Measurements from ENCODE around the gene U2AF2. TPM values are rescaled to one million over a fixed set of nuclear protein-coding genes. Genes with fewer than 3 reads are reported as not detected.

Gene U2AF2
- total and polyA plus RNA-seq, 2 of the 8 experiments (the other 6 are each of a cell fraction or from before 2014, with no cell fraction given): 162 to 252 TPM

- H3K4ac ChIP-seq (replicated peaks; ENCODE audit: insufficient read length, low read depth, low read length): no peak overlapping the region
- H4K5ac ChIP-seq (ENCODE audit: insufficient read length, low read depth, low read length): no peak overlapping the region
- no peaks in the 10 kb centered on the region for H3K27me3 ChIP-seq (replicated peaks in 1 of 4; ENCODE audit: control insufficient read depth in 3 of 4, extremely low read depth in 1 of 4, insufficient read depth in 3 of 4, low read length in 3 of 4)
- peaks cover 14 to 24% (median 22%) of the 10 kb centered on the region in 4 experiments for H3K36me3 ChIP-seq (ENCODE audit: control insufficient read depth in 2 of 4, insufficient read depth in 4 of 4, low read length in 3 of 4)
- no peak overlapping the region for H2BK5ac ChIP-seq (ENCODE audit: low read depth, low read length)
- peaks cover 17% of the 10 kb centered on the region for H3K79me1 ChIP-seq (ENCODE audit: low read depth, low read length)
- DNase-seq (ENCODE audit: low read depth in 1 of 2, low spot score in 2 of 2) (no peak), FAIRE-seq (no peak)
- peak overlapping the region in 3 of 4 experiments; percentile 38 to 51 (median 50); a peak in 6 of 7 replicates for H3K9ac ChIP-seq (replicated peaks in 1 of 4; ENCODE audit: extremely low read depth in 1 of 4, low read depth in 3 of 4, low read length in 3 of 4)
- peak overlapping the region; percentile 58 to 63 for H3K4me2 ChIP-seq (ENCODE audit: insufficient read depth in 1 of 2, low read depth in 2 of 2, low read length in 2 of 2)
- no peak overlapping the region for H2AK5ac ChIP-seq (ENCODE audit: low read depth, low read length)
- H3K27ac ChIP-seq (ENCODE audit: low read depth, low read length): no peak overlapping the region
- 36% methylated on average over 15 of the region's 17 CpGs; no CpG with 5 or more reads in 1 of the 2 experiments for WGBS, 2 experiments (ENCODE audit: extremely low coverage in 1 of 2, insufficient coverage in 1 of 2, insufficient read length in 1 of 2, insufficient replicate concordance in 2 of 2, low coverage in 1 of 2, low lambda C conversion rate in 2 of 2, missing lambda C conversion rate in 1 of 2)
- no peak overlapping the region for H3K56ac ChIP-seq (replicated peaks; ENCODE audit: insufficient read length, low read depth, low read length)
- peak overlapping the region; percentile 83 to 95 (median 92) for H3K4me3 ChIP-seq (ENCODE audit: extremely low read depth in 1 of 4, insufficient read depth in 2 of 4, low read depth in 3 of 4, low read length in 4 of 4)
- H4K8ac ChIP-seq (ENCODE audit: extremely low read depth, insufficient read depth, low read length): no peak overlapping the region
- no peak overlapping the region for H2BK15ac ChIP-seq (ENCODE audit: low read length)
- peaks cover 5% of the 10 kb centered on the region; the same call in 1 of the 2 replicates for H3K23me2 ChIP-seq (ENCODE audit: low read depth, low read length)
- H4K20me1 ChIP-seq (replicated peaks in 1 of 2; ENCODE audit: control insufficient read depth in 1 of 2, insufficient read depth in 2 of 2, low read length in 2 of 2): peaks cover 20 to 36% of the 10 kb centered on the region in 2 experiments
- H3K79me2 ChIP-seq (ENCODE audit: control insufficient read depth in 1 of 2, insufficient read depth in 2 of 2, low read length in 2 of 2): peaks cover 21 to 70% of the 10 kb centered on the region in 2 experiments
- TF ChIP-seq SP1 (IDR thresholded peaks at IDR 0.05; ENCODE audit: low read depth, low read length) (0 out of 2 replicates have a peak, but pooled peaks have one; percentile 14), EGR1 (IDR thresholded peaks at IDR 0.05; ENCODE audit: borderline replicate concordance, low read depth, low read length) (no peak)
- CTCF ChIA-PET (ENCODE audit: partially characterized antibody): interaction anchor here (0.6 kb wide), 1 partner anchor 25 kb away, joined by 3 read pairs; no protein-coding TSS in a partner anchor
- no peak overlapping the region for H3K18ac ChIP-seq (ENCODE audit: extremely low read depth, low read length)
- no peak overlapping the region for H2BK12ac ChIP-seq (ENCODE audit: low read depth, low read length)
- peaks cover 0 to 11% (median 6%) of the 10 kb centered on the region in 4 experiments; a peak in 5 of 7 replicates for H3K4me1 ChIP-seq (replicated peaks in 1 of 4; ENCODE audit: control insufficient read depth in 3 of 4, insufficient read depth in 4 of 4, low read length in 3 of 4)
- no peaks in the 10 kb centered on the region for H3K9me3 ChIP-seq (ENCODE audit: insufficient read depth in 2 of 2, low read depth in 1 of 2, low read length in 1 of 2)
- no peak overlapping the region for H3K14ac ChIP-seq (ENCODE audit: insufficient read length)
- no peak overlapping the region for H2AFZ ChIP-seq (ENCODE audit: low read length)
- POLR2A ChIA-PET (ENCODE audit: partially characterized antibody): interaction anchor here (0.7 to 2.5 kb wide), 7 partner anchors 18 to 554 kb away, joined by 3 to 18 read pairs (median 4); partner anchors contain the start of genes U2AF2 and ZNF580
- H4K91ac ChIP-seq (replicated peaks; ENCODE audit: insufficient read length, low read length): no peak overlapping the region
- no peak overlapping the region for H3K23ac ChIP-seq (ENCODE audit: insufficient read length)
- no peak overlapping the region for H2BK120ac ChIP-seq (replicated peaks; ENCODE audit: low read depth, low read length)
- H2BK20ac ChIP-seq (ENCODE audit: low read length): no peak overlapping the region
Measured at GRCh38 chr19:55674459-55674840, 19.6 kb downstream of the U2AF2 start.

All from H1 (cell line).